ENCODE measurements around the gene REV1. TPM values are rescaled to one million over a fixed set of nuclear protein-coding genes. Genes with fewer than 3 reads are reported as not detected.

Gene REV1
- total and polyA plus RNA-seq, 2 of the 13 experiments (the other 11 are each of a cell fraction or from before 2014, with no cell fraction given): 49.1 to 71.8 TPM

- TF ChIP-seq E2F2 (CRISPR knock-in tag; IDR thresholded peaks at IDR 0.05; ENCODE audit: borderline replicate concordance) (no peak), ZNF776 (CRISPR knock-in tag; IDR thresholded peaks at IDR 0.05) (peak; percentile 24; the same call in 1 of the 2 replicates), TGIF2 (CRISPR knock-in tag; IDR thresholded peaks at IDR 0.05) (no peak; the same call in 1 of the 2 replicates), MTA1 (CRISPR knock-in tag; IDR thresholded peaks at IDR 0.05; ENCODE audit: borderline replicate concordance) (peak; percentile 85; the same call in 1 of the 2 replicates), SMC3 (IDR thresholded peaks at IDR 0.05; ENCODE audit: low read length) (peak; percentile 72), ZNF605 (CRISPR knock-in tag; IDR thresholded peaks at IDR 0.05) (peak; percentile 73; the same call in 1 of the 2 replicates), ZSCAN22 (CRISPR knock-in tag; IDR thresholded peaks at IDR 0.05) (no peak; the same call in 1 of the 2 replicates), AKAP8 (CRISPR knock-in tag; IDR thresholded peaks at IDR 0.05) (peak; percentile 87), GMEB2 (CRISPR knock-in tag; IDR thresholded peaks at IDR 0.05; ENCODE audit: low read depth) (no peak), AFF4 (CRISPR knock-in tag; IDR thresholded peaks at IDR 0.05) (no peak), BRCA1 (CRISPR knock-in tag; IDR thresholded peaks at IDR 0.05) (no peak), MNT (IDR thresholded peaks at IDR 0.05) (peak; percentile 53; the same call in 1 of the 2 replicates), ZNF879 (CRISPR knock-in tag; IDR thresholded peaks at IDR 0.05) (no peak), ZNF326 (CRISPR knock-in tag; IDR thresholded peaks at IDR 0.05; ENCODE audit: borderline replicate concordance) (no peak), MXD4 (CRISPR knock-in tag; IDR thresholded peaks at IDR 0.05) (peak; percentile 84; the same call in 1 of the 2 replicates)
- TF ChIP-seq, protein P1, sequence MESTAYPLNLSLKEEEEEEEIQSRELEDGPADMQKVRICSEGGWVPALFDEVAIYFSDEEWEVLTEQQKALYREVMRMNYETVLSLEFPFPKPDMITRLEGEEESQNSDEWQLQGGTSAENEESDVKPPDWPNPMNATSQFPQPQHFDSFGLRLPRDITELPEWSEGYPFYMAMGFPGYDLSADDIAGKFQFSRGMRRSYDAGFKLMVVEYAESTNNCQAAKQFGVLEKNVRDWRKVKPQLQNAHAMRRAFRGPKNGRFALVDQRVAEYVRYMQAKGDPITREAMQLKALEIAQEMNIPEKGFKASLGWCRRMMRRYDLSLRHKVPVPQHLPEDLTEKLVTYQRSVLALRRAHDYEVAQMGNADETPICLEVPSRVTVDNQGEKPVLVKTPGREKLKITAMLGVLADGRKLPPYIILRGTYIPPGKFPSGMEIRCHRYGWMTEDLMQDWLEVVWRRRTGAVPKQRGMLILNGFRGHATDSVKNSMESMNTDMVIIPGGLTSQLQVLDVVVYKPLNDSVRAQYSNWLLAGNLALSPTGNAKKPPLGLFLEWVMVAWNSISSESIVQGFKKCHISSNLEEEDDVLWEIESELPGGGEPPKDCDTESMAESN (CRISPR knock-in tag; conservative IDR thresholded peaks at IDR 0.05): peak; percentile 95
- TF ChIP-seq, protein P2, sequence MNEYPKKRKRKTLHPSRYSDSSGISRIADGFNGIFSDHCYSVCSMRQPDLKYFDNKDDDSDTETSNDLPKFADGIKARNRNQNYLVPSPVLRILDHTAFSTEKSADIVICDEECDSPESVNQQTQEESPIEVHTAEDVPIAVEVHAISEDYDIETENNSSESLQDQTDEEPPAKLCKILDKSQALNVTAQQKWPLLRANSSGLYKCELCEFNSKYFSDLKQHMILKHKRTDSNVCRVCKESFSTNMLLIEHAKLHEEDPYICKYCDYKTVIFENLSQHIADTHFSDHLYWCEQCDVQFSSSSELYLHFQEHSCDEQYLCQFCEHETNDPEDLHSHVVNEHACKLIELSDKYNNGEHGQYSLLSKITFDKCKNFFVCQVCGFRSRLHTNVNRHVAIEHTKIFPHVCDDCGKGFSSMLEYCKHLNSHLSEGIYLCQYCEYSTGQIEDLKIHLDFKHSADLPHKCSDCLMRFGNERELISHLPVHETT (CRISPR knock-in tag; conservative IDR thresholded peaks at IDR 0.05): peak; percentile 77; the same call in 1 of the 2 replicates
Observed at GRCh38 chr2:99489761-99490622, at the start of gene REV1 (continued).
